NCI-H1048 (cell line): ENCODE data around the gene CST8.

Experiments
- DNase-seq: peaks from one replicate; lab custom pipeline; 2025; lab: John Stamatoyannopoulos, UW

The CST8 gene

GRCh38 chr20:23476015-23476754, 14.7 kb upstream of the CST8 start:
- no peak for DNase-seq

- no peak for DNase-seq
These were observed 13.7 kb upstream of the CST8 start for GRCh38 chr20:23477223-23477622.

GRCh38 chr20:23479043-23479442, 11.9 kb upstream of the CST8 start:
- no peak for DNase-seq

- no peak for DNase-seq
These were observed 8.8 kb upstream of the CST8 start for GRCh38 chr20:23482138-23482537.

GRCh38 chr20:23484081-23484480, 6.8 kb upstream of the CST8 start:
- DNase-seq = no peak

GRCh38 chr20:23488470-23488869, 2.4 kb upstream of the CST8 start:
- DNase-seq = no peak

GRCh38 chr20:23488996-23489395, 1.9 kb upstream of the CST8 start:
- DNase-seq = no peak

- DNase-seq = no peak
These were observed 1.4 kb downstream of the CST8 start for GRCh38 chr20:23492292-23492691.

GRCh38 chr20:23493172-23493772, 2.4 kb downstream of the CST8 start:
- no peak for DNase-seq

- DNase-seq = no peak
These were observed 6.6 kb downstream of the CST8 start for GRCh38 chr20:23497536-23497935.

GRCh38 chr20:23501926-23502325, 11.0 kb downstream of the CST8 start:
- no peak for DNase-seq

GRCh38 chr20:23503649-23504048, 12.7 kb downstream of the CST8 start:
- no peak for DNase-seq

GRCh38 chr20:23507346-23507745, 16.4 kb downstream of the CST8 start:
- no peak for DNase-seq

- DNase-seq = no peak
These were observed 17.7 kb downstream of the CST8 start for GRCh38 chr20:23508449-23509229.

GRCh38 chr20:23509247-23509913, 18.5 kb downstream of the CST8 start:
- DNase-seq = no peak

- no peak for DNase-seq
These were observed 19.2 kb downstream of the CST8 start for GRCh38 chr20:23510000-23510590.

GRCh38 chr20:23513164-23513563, 22.2 kb downstream of the CST8 start:
- DNase-seq = no peak

- no peak for DNase-seq
These were observed 23.9 kb downstream of the CST8 start for GRCh38 chr20:23514848-23515247.

- no peak for DNase-seq
These were observed 24.5 kb downstream of the CST8 start for GRCh38 chr20:23515250-23515939.

- DNase-seq = no peak
These were observed 26.8 kb downstream of the CST8 start for GRCh38 chr20:23517719-23518118.

GRCh38 chr20:23519556-23519955, 28.6 kb downstream of the CST8 start:
- no peak for DNase-seq

GRCh38 chr20:23520185-23520584, 29.3 kb downstream of the CST8 start:
- DNase-seq = no peak
